C4-2B (cell line): Measurements from ENCODE around the gene LRWD1.

Experiments used
- ZFX ChIP-seq: fragments of 450-650 bp; IDR thresholded peaks from 2 replicates; pipeline ENCODE4 v1.6.1; 2017
- TF ChIP-seq, protein P1 (sequence below): fragments of 450-650 bp; conservative IDR thresholded peaks from 2 replicates; pipeline ENCODE4 v1.5.1; 2017; ENCODE audit warnings: mild to moderate bottlenecking

DNA sequence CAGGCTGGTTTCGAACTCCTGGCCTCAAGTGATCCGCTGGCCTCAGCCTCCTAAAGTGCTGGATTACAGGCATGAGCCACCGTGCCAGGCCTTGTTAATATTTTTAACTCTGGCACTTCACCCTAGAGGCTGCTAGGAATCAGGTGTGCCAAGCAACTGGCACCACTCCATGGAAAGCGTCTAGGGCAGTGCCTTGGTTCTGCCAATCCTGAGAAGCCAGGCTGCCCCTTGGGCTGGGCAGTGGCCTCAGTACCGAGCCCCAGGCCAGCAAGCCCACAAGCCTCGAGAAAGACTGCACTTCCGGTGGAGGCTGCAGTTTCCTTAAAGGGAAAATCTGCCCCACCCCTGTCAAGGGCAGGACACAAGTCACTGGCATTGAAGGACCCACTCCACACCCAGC, 11.5 kb upstream of the LRWD1 start:
- TF ChIP-seq, protein P1, sequence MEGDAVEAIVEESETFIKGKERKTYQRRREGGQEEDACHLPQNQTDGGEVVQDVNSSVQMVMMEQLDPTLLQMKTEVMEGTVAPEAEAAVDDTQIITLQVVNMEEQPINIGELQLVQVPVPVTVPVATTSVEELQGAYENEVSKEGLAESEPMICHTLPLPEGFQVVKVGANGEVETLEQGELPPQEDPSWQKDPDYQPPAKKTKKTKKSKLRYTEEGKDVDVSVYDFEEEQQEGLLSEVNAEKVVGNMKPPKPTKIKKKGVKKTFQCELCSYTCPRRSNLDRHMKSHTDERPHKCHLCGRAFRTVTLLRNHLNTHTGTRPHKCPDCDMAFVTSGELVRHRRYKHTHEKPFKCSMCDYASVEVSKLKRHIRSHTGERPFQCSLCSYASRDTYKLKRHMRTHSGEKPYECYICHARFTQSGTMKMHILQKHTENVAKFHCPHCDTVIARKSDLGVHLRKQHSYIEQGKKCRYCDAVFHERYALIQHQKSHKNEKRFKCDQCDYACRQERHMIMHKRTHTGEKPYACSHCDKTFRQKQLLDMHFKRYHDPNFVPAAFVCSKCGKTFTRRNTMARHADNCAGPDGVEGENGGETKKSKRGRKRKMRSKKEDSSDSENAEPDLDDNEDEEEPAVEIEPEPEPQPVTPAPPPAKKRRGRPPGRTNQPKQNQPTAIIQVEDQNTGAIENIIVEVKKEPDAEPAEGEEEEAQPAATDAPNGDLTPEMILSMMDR = no peak
- no peak for TF ChIP-seq ZFX
